Measurements from ENCODE around the gene ERG28.

DNA sequence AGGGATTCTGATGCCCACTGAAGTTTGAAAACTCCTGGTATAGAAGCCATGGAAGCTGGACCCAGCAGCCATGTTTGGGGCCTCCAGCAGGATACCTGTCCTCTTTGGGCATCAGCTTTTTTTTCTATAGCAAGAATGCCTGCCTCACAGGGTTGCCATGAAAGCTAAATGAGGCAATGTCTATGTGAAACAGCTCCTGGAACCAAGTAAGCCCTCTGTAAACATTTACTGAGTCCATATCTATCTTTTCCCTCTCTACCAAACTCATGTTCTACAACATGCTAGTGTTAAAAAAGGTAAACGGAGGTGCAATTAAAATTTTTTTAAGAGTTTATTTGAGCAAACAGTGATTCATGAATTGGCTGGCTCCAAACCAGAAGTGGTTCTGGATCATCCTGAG lies 53.6 kb downstream of the ERG28 start:
- TF ChIP-seq, protein P1, sequence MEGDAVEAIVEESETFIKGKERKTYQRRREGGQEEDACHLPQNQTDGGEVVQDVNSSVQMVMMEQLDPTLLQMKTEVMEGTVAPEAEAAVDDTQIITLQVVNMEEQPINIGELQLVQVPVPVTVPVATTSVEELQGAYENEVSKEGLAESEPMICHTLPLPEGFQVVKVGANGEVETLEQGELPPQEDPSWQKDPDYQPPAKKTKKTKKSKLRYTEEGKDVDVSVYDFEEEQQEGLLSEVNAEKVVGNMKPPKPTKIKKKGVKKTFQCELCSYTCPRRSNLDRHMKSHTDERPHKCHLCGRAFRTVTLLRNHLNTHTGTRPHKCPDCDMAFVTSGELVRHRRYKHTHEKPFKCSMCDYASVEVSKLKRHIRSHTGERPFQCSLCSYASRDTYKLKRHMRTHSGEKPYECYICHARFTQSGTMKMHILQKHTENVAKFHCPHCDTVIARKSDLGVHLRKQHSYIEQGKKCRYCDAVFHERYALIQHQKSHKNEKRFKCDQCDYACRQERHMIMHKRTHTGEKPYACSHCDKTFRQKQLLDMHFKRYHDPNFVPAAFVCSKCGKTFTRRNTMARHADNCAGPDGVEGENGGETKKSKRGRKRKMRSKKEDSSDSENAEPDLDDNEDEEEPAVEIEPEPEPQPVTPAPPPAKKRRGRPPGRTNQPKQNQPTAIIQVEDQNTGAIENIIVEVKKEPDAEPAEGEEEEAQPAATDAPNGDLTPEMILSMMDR (IDR thresholded peaks at IDR 0.05): no peak
- TF ChIP-seq ZFX (IDR thresholded peaks at IDR 0.05; ENCODE audit: borderline replicate concordance): no peak
